ENCODE data around the gene NFYB. TPM values are rescaled to one million over a fixed set of nuclear protein-coding genes. Genes with fewer than 3 reads are reported as not detected.
A peak's percentile ranks its signal among the peaks of the same experiment; 100 is the strongest.

Gene NFYB
- total and polyA plus RNA-seq, 2 experiments from 2014 or later = 20.4 to 27.5 TPM

- Histone ChIP-seq H3K4me3 (no peak overlapping the region), H3K9me2 (replicated peaks; ENCODE audit: insufficient read depth) (no peaks in the 10 kb centered on the region), H2AFZ (no peak overlapping the region), H3K9me3 (ENCODE audit: low read depth) (no peaks in the 10 kb centered on the region), H3K27ac (no peak overlapping the region), H3K4me2 (no peak overlapping the region), H3K36me3 (replicated peaks; ENCODE audit: insufficient read depth, low read depth) (no peaks in the 10 kb centered on the region), H3K79me2 (no peaks in the 10 kb centered on the region), H3K27me3 (no peaks in the 10 kb centered on the region), H3K4me1 (ENCODE audit: insufficient read depth) (peaks cover 5% of the 10 kb centered on the region), H4K20me1 (ENCODE audit: insufficient read depth, poor library complexity, severe bottlenecking) (no peaks in the 10 kb centered on the region)
- DNase-seq (ENCODE audit: low spot score) = no peak
- no peak for TF ChIP-seq EZH2phosphoT487 (IDR thresholded peaks at IDR 0.05; ENCODE audit: low read depth, severe bottlenecking, unreplicated experiment)
Observed at GRCh38 chr12:104143002-104143401, 5.0 kb upstream of the NFYB start.

GRCh38 chr12:104142543-104142942, 4.5 kb upstream of the NFYB start:
- Histone ChIP-seq H3K4me3 (no peak overlapping the region), H2AFZ (no peak overlapping the region), H3K9me2 (replicated peaks; ENCODE audit: insufficient read depth) (no peaks in the 10 kb centered on the region), H3K4me1 (ENCODE audit: insufficient read depth) (peaks cover 5% of the 10 kb centered on the region), H3K27ac (no peak overlapping the region), H4K20me1 (ENCODE audit: insufficient read depth, poor library complexity, severe bottlenecking) (no peaks in the 10 kb centered on the region), H3K4me2 (no peak overlapping the region), H3K9me3 (ENCODE audit: low read depth) (no peaks in the 10 kb centered on the region), H3K36me3 (replicated peaks; ENCODE audit: insufficient read depth, low read depth) (no peaks in the 10 kb centered on the region), H3K27me3 (no peaks in the 10 kb centered on the region), H3K79me2 (no peaks in the 10 kb centered on the region)
- 71% methylated on average over 2 of the region's 2 CpGs for WGBS (ENCODE audit: low lambda C conversion rate, missing lambda C conversion rate)
- no peak for TF ChIP-seq EZH2 (IDR thresholded peaks at IDR 0.05; ENCODE audit: borderline replicate concordance)
- TF ChIP-seq EZH2phosphoT487 (IDR thresholded peaks at IDR 0.05; ENCODE audit: low read depth, severe bottlenecking, unreplicated experiment) = no peak
- DNase-seq (ENCODE audit: low spot score) = no peak

- WGBS (ENCODE audit: low lambda C conversion rate, missing lambda C conversion rate) = 67% methylated on average over 7 of the region's 7 CpGs
- Histone ChIP-seq H3K36me3 (replicated peaks; ENCODE audit: insufficient read depth, low read depth) (no peaks in the 10 kb centered on the region), H3K79me2 (peaks cover 35% of the 10 kb centered on the region), H3K4me1 (ENCODE audit: insufficient read depth) (peaks cover 18% of the 10 kb centered on the region), H4K20me1 (ENCODE audit: insufficient read depth, poor library complexity, severe bottlenecking) (no peaks in the 10 kb centered on the region), H3K9me2 (replicated peaks; ENCODE audit: insufficient read depth) (no peaks in the 10 kb centered on the region), H3K27me3 (no peaks in the 10 kb centered on the region), H3K4me2 (peak overlapping the region; percentile 90), H3K27ac (peak overlapping the region; percentile 88), H3K4me3 (no peak overlapping the region), H3K9me3 (ENCODE audit: low read depth) (no peaks in the 10 kb centered on the region), H2AFZ (peak overlapping the region; percentile 91)
- peak; percentile 5 for DNase-seq (ENCODE audit: low spot score)
- TF ChIP-seq EZH2 (IDR thresholded peaks at IDR 0.05; ENCODE audit: borderline replicate concordance) (no peak), CTCF (IDR thresholded peaks at IDR 0.05; ENCODE audit: poor library complexity) (no peak), EZH2phosphoT487 (IDR thresholded peaks at IDR 0.05; ENCODE audit: low read depth, severe bottlenecking, unreplicated experiment) (no peak)
Observed at GRCh38 chr12:104138797-104139152, 765 bp upstream of the NFYB start.

- no peaks in the 10 kb centered on the region for H3K9me3 ChIP-seq (ENCODE audit: low read depth)
- DNase-seq (ENCODE audit: low spot score) = peak; percentile 46
- peak overlapping the region; percentile 75 for H3K4me3 ChIP-seq
- peak overlapping the region; percentile 80 for H2AFZ ChIP-seq
- no peak for TF ChIP-seq CTCF (IDR thresholded peaks at IDR 0.05; ENCODE audit: poor library complexity)
- TF ChIP-seq EZH2phosphoT487 (IDR thresholded peaks at IDR 0.05; ENCODE audit: low read depth, severe bottlenecking, unreplicated experiment) = no peak
- peaks cover 18% of the 10 kb centered on the region for H3K4me1 ChIP-seq (ENCODE audit: insufficient read depth)
- no peaks in the 10 kb centered on the region for H4K20me1 ChIP-seq (ENCODE audit: insufficient read depth, poor library complexity, severe bottlenecking)
- peak overlapping the region; percentile 91 for H3K27ac ChIP-seq
- H3K36me3 ChIP-seq (replicated peaks; ENCODE audit: insufficient read depth, low read depth) = no peaks in the 10 kb centered on the region
- peaks cover 44% of the 10 kb centered on the region for H3K79me2 ChIP-seq
- H3K4me2 ChIP-seq = peak overlapping the region; percentile 92
- H3K27me3 ChIP-seq = no peaks in the 10 kb centered on the region
- 1% methylated on average over 16 of the region's 78 CpGs for WGBS (ENCODE audit: low lambda C conversion rate, missing lambda C conversion rate)
- H3K9me2 ChIP-seq (replicated peaks; ENCODE audit: insufficient read depth) = no peaks in the 10 kb centered on the region
Observed at GRCh38 chr12:104137001-104137901, 759 bp downstream of the NFYB start.
